ENCODE results near the gene RPL10. TPM values are rescaled to one million over a fixed set of nuclear protein-coding genes. Genes with fewer than 3 reads are reported as not detected.

The RPL10 gene
- polyA plus RNA-seq, 1 donor (not counting 4 experiments of a cell fraction or from before 2014, with no cell fraction given), result 2,926 TPM

GRCh38 chrX:154374313-154375155, 23.6 kb upstream of the RPL10 start, which contains the start of gene FLNA:
TSS of gene FLNA (minus strand) at chrX:154374634. CDS start at chrX:154371245, 3,389 bp downstream.
- Histone ChIP-seq H3K4me3 (ENCODE audit: control insufficient read depth in 2 of 3, extremely low read depth in 1 of 3, insufficient read depth in 2 of 3, low read depth in 1 of 3, low read length in 3 of 3) (peak within 1 kb of the TSS; percentile 6 to 56 (median 27)), H4K20me1 (ENCODE audit: control insufficient read depth, extremely low read depth, insufficient read depth, low read length) (no peaks in the 10 kb centered on the region), H3K36me3 (ENCODE audit: control insufficient read depth in 2 of 2, extremely low read depth in 1 of 2, insufficient read depth in 2 of 2, low read length in 2 of 2) (peaks cover 0 to 2% of the 10 kb centered on the region in 2 experiments), H2AFZ (ENCODE audit: control insufficient read depth, low read length) (no peak within 1 kb of the TSS), H3K9ac (ENCODE audit: control insufficient read depth, extremely low read depth, insufficient read depth, low read length) (peak within 1 kb of the TSS; percentile 46), H3K4me2 (ENCODE audit: control insufficient read depth, extremely low read depth, insufficient read depth, low read depth, low read length) (peak within 1 kb of the TSS; percentile 77), H3K9me1 (ENCODE audit: control insufficient read depth, extremely low read depth, insufficient read depth, low read length) (no peaks in the 10 kb centered on the region), H3K79me2 (ENCODE audit: control insufficient read depth, insufficient read depth, low read length) (peaks cover 14% of the 10 kb centered on the region), H3K9me3 (ENCODE audit: control insufficient read depth, low read depth, low read length) (peaks cover 2% of the 10 kb centered on the region), H3K27ac (ENCODE audit: control insufficient read depth, insufficient read depth, low read length) (peak within 1 kb of the TSS; percentile 36), H3K27me3 (ENCODE audit: control insufficient read depth, extremely low read depth, insufficient read depth, low read length) (no peaks in the 10 kb centered on the region), H3K4me1 (ENCODE audit: control insufficient read depth, extremely low read depth, insufficient read depth, low read length) (peaks cover 27% of the 10 kb centered on the region)
- dilution Hi-C loops (cut with MboI; ENCODE audit: extremely low pct_ligation_motif_present, low sequenced_read_pairs), result no loop called here
- DNase-seq (ENCODE audit: low read depth, low spot score) (no peak), FAIRE-seq (no peak)
- no peak for TF ChIP-seq EZH2 (IDR thresholded peaks at IDR 0.05; ENCODE audit: low read length)
- TF ChIP-seq CTCF (optimal IDR thresholded peaks at IDR 0.05 in 1 of 3, IDR thresholded peaks at IDR 0.05 in 1 of 3, conservative IDR thresholded peaks at IDR 0.05 in 1 of 3; ENCODE audit: extremely low read depth in 1 of 3, insufficient read depth in 2 of 3, low read length in 3 of 3), result no peak

GRCh38 chrX:154375156-154375504, 23.0 kb upstream of the RPL10 start:
- peak overlapping the region; percentile 10 for H3K4me2 ChIP-seq (ENCODE audit: control insufficient read depth, extremely low read depth, insufficient read depth, low read depth, low read length)
- H3K4me1 ChIP-seq (ENCODE audit: control insufficient read depth, extremely low read depth, insufficient read depth, low read length), result peaks cover 27% of the 10 kb centered on the region
- no peak for FAIRE-seq
- H2AFZ ChIP-seq (ENCODE audit: control insufficient read depth, low read length), result no peak overlapping the region
- H3K9me3 ChIP-seq (ENCODE audit: control insufficient read depth, low read depth, low read length), result peaks cover 2% of the 10 kb centered on the region
- no peak for DNase-seq (ENCODE audit: low read depth, low spot score)
- peaks cover 14% of the 10 kb centered on the region for H3K79me2 ChIP-seq (ENCODE audit: control insufficient read depth, insufficient read depth, low read length)
- no peak for TF ChIP-seq CTCF (optimal IDR thresholded peaks at IDR 0.05 in 1 of 3, IDR thresholded peaks at IDR 0.05 in 1 of 3, conservative IDR thresholded peaks at IDR 0.05 in 1 of 3; ENCODE audit: extremely low read depth in 1 of 3, insufficient read depth in 2 of 3, low read length in 3 of 3)
- no peak for TF ChIP-seq EZH2 (IDR thresholded peaks at IDR 0.05; ENCODE audit: low read length)
- H4K20me1 ChIP-seq (ENCODE audit: control insufficient read depth, extremely low read depth, insufficient read depth, low read length), result no peaks in the 10 kb centered on the region
- dilution Hi-C loops (cut with MboI; ENCODE audit: extremely low pct_ligation_motif_present, low sequenced_read_pairs), result no loop called here
- H3K36me3 ChIP-seq (ENCODE audit: control insufficient read depth in 2 of 2, extremely low read depth in 1 of 2, insufficient read depth in 2 of 2, low read length in 2 of 2), result no peaks in the 10 kb centered on the region
- no peaks in the 10 kb centered on the region for H3K27me3 ChIP-seq (ENCODE audit: control insufficient read depth, extremely low read depth, insufficient read depth, low read length)
- no peak overlapping the region for H3K4me3 ChIP-seq (ENCODE audit: control insufficient read depth in 2 of 3, extremely low read depth in 1 of 3, insufficient read depth in 2 of 3, low read depth in 1 of 3, low read length in 3 of 3)
- H3K27ac ChIP-seq (ENCODE audit: control insufficient read depth, insufficient read depth, low read length), result no peak overlapping the region
- no peak overlapping the region for H3K9ac ChIP-seq (ENCODE audit: control insufficient read depth, extremely low read depth, insufficient read depth, low read length)
- no peaks in the 10 kb centered on the region for H3K9me1 ChIP-seq (ENCODE audit: control insufficient read depth, extremely low read depth, insufficient read depth, low read length)

All from keratinocyte (primary cell).